ENCODE measurements around the gene PRM1. TPM values are rescaled to one million over a fixed set of nuclear protein-coding genes. Genes with fewer than 3 reads are reported as not detected.

The PRM1 gene
- total and polyA plus RNA-seq, 2 experiments from 2014 or later, result not detected

DNA sequence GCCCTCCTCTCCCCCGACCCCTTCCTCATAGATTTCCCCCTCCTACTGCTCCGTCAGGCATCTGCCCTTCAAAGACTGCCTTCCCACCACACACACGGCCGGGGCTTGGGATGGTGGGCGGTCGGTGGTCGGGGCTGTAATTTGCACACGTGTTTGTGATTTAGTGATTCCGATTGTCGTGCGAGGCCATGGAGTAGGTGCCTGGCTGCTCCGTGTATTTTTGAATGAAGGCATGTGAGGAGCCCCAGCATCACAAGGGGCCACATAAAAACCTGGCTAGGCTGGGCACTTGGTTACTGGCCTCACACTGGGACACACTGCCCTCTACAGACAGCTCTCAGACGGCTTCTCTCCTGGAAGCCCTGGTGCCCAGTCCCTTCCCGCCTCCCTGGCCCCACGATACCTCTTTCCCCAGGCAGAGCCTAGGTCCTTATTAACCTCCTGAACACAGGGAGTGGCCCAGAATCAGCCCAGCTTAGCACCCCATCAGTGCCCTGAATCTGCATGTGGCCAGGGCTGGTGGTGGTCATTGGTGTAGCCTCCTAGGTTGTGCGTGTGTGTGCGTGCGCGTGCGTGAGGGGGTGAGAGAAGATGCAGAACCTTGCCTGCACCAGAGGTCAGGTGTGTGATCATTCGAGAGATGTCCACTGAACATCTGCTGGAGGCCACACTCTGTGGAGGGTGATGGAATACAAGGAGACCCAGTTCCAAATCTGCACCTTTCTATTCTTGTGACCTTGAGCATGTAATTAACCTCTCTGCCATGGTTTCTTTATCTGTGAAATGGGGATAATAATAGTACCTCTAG is 23.8 kb downstream of the PRM1 start:
- Histone ChIP-seq H3K4me2 (peak overlapping the region; percentile 100), H2AFZ (no peak overlapping the region), H3K9me2 (replicated peaks; ENCODE audit: insufficient read depth) (no peaks in the 10 kb centered on the region), H3K36me3 (replicated peaks; ENCODE audit: insufficient read depth, low read depth) (no peaks in the 10 kb centered on the region), H3K79me2 (peaks cover 31% of the 10 kb centered on the region), H3K27me3 (no peaks in the 10 kb centered on the region), H3K27ac (peak overlapping the region; percentile 100), H4K20me1 (ENCODE audit: insufficient read depth, poor library complexity, severe bottlenecking) (peaks cover 32% of the 10 kb centered on the region), H3K4me1 (ENCODE audit: insufficient read depth) (peaks cover 14% of the 10 kb centered on the region), H3K9me3 (ENCODE audit: low read depth) (no peaks in the 10 kb centered on the region), H3K4me3 (peak overlapping the region; percentile 93)
- TF ChIP-seq, protein P1, sequence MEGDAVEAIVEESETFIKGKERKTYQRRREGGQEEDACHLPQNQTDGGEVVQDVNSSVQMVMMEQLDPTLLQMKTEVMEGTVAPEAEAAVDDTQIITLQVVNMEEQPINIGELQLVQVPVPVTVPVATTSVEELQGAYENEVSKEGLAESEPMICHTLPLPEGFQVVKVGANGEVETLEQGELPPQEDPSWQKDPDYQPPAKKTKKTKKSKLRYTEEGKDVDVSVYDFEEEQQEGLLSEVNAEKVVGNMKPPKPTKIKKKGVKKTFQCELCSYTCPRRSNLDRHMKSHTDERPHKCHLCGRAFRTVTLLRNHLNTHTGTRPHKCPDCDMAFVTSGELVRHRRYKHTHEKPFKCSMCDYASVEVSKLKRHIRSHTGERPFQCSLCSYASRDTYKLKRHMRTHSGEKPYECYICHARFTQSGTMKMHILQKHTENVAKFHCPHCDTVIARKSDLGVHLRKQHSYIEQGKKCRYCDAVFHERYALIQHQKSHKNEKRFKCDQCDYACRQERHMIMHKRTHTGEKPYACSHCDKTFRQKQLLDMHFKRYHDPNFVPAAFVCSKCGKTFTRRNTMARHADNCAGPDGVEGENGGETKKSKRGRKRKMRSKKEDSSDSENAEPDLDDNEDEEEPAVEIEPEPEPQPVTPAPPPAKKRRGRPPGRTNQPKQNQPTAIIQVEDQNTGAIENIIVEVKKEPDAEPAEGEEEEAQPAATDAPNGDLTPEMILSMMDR (IDR thresholded peaks at IDR 0.05; ENCODE audit: poor library complexity), result peak; percentile 77
- TF ChIP-seq EZH2 (IDR thresholded peaks at IDR 0.05; ENCODE audit: borderline replicate concordance), result no peak
- no peak for TF ChIP-seq EZH2phosphoT487 (IDR thresholded peaks at IDR 0.05; ENCODE audit: low read depth, severe bottlenecking, unreplicated experiment)
- WGBS (ENCODE audit: low lambda C conversion rate, missing lambda C conversion rate), result 34% methylated on average over 18 of the region's 21 CpGs
- DNase-seq (ENCODE audit: low spot score), result peak; percentile 89

DNA sequence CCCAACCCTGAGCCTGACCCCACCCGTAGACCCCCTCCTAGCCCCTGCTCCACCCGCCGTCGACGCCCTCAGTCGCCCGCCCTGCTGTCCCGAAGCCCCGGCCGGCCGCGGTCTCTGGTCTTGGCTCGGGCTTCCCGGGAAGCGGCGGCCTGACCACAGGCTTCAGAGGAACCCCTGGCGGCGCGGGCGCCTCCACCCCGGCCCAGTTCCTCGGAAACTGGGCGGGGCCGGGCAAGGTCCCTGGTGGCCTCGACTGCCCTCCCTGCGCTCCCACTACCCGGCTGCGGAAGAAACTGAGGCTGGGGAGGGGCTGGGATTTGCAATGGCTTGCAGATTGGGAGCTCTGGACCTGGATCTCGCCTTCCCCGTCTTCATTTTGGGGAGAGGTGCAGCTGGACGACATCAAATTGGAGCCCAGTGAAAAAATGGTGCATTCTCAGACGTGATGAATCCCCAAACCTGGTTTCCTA is 24.4 kb downstream of the PRM1 start:
- H3K27ac ChIP-seq, result peak overlapping the region; percentile 100
- peak overlapping the region; percentile 100 for H3K4me2 ChIP-seq
- no peaks in the 10 kb centered on the region for H3K27me3 ChIP-seq
- no peak for TF ChIP-seq EZH2phosphoT487 (IDR thresholded peaks at IDR 0.05; ENCODE audit: low read depth, severe bottlenecking, unreplicated experiment)
- TF ChIP-seq EZH2 (IDR thresholded peaks at IDR 0.05; ENCODE audit: borderline replicate concordance), result no peak
- TF ChIP-seq, protein P1 (IDR thresholded peaks at IDR 0.05; ENCODE audit: poor library complexity), result no peak
- H3K36me3 ChIP-seq (replicated peaks; ENCODE audit: insufficient read depth, low read depth), result no peaks in the 10 kb centered on the region
- H2AFZ ChIP-seq, result peak overlapping the region; percentile 86
- 2% methylated on average over 27 of the region's 32 CpGs for WGBS (ENCODE audit: low lambda C conversion rate, missing lambda C conversion rate)
- H3K9me2 ChIP-seq (replicated peaks; ENCODE audit: insufficient read depth), result no peaks in the 10 kb centered on the region
- no peaks in the 10 kb centered on the region for H3K9me3 ChIP-seq (ENCODE audit: low read depth)
- DNase-seq (ENCODE audit: low spot score), result peak; percentile 82
- H3K4me1 ChIP-seq (ENCODE audit: insufficient read depth), result peaks cover 14% of the 10 kb centered on the region
- H3K4me3 ChIP-seq, result peak overlapping the region; percentile 93
- H3K79me2 ChIP-seq, result peaks cover 31% of the 10 kb centered on the region
- H4K20me1 ChIP-seq (ENCODE audit: insufficient read depth, poor library complexity, severe bottlenecking), result peaks cover 35% of the 10 kb centered on the region

DNA sequence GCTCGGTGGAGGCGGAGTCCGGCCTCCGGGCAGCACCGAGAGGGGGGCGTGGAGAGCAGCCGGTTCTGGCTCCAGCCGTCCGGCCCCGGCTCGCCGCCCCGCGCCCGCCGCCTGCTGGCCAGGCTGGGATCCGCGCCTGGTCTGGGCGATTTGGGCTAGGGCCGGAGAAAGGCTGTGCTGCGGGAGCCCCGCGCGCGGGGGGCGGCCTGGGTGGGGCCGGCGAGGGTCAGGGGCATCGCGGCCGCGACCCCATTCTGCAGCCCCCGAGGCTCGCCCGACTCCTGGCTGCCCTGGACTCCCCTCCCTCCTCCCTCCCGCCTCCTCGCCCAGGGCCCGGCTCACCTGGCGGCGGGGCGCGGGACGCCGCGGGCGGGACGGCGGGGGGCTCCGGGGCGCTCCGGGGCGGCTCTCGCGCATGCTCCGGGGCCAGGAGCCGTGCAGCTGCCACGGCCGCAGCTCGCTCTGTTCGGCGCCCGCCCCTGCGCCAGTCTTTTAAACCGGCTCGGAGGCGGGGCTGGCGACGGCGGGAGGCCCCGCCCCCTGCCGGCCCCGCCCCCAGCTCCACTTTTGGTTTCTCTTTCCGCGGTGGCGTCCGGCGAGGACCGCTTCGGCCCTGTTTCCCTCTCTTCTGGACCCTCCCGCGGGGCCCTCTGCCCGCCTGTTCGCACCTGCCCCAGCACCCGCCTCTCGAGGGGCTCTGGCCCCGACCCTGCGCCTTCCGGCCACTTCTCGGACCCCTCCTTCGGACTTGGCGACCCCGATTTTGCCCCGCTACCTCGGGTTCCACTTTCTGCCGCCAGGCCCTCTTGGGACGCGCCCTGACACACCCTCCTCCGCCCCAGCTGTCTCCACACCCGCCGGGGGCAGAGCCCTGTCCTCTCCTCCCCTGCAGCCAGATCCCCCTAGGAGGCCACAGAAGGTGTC is 25.1 kb downstream of the PRM1 start, which contains the start of gene SOCS1:
TSS of gene SOCS1 (minus strand) at position 468 of the 924 bp plus-strand sequence. CDS start 726 bp downstream, outside the sequence.
- Histone ChIP-seq H3K9me3 (ENCODE audit: low read depth) (no peaks in the 10 kb centered on the region), H3K4me3 (peak within 1 kb of the TSS; percentile 99), H3K36me3 (replicated peaks; ENCODE audit: insufficient read depth, low read depth) (no peaks in the 10 kb centered on the region), H3K79me2 (peaks cover 31% of the 10 kb centered on the region), H3K27me3 (no peaks in the 10 kb centered on the region), H2AFZ (peak within 1 kb of the TSS; percentile 86), H3K4me1 (ENCODE audit: insufficient read depth) (peaks cover 14% of the 10 kb centered on the region), H3K27ac (peak within 1 kb of the TSS; percentile 100), H3K4me2 (peak within 1 kb of the TSS; percentile 100), H3K9me2 (replicated peaks; ENCODE audit: insufficient read depth) (no peaks in the 10 kb centered on the region), H4K20me1 (ENCODE audit: insufficient read depth, poor library complexity, severe bottlenecking) (peaks cover 35% of the 10 kb centered on the region)
- 0% methylated on average over 2 of the region's 100 CpGs for WGBS (ENCODE audit: low lambda C conversion rate, missing lambda C conversion rate)
- peak; percentile 95 for DNase-seq (ENCODE audit: low spot score)
- no peak for TF ChIP-seq EZH2phosphoT487 (IDR thresholded peaks at IDR 0.05; ENCODE audit: low read depth, severe bottlenecking, unreplicated experiment)
- TF ChIP-seq, protein P1 (IDR thresholded peaks at IDR 0.05; ENCODE audit: poor library complexity), result peak; percentile 74

All from hepatocyte (in vitro differentiated cells).